CD4-positive, alpha-beta T cell treated with Interleukin-15 for 1 hour (primary cell): ENCODE data around the gene ARFRP1.

Experiments
- DNase-seq: peaks from one replicate; pipeline ENCODE4 v3.0.0-alpha.2; 2020

The ARFRP1 gene, protein sequence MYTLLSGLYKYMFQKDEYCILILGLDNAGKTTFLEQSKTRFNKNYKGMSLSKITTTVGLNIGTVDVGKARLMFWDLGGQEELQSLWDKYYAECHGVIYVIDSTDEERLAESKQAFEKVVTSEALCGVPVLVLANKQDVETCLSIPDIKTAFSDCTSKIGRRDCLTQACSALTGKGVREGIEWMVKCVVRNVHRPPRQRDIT

DNA sequence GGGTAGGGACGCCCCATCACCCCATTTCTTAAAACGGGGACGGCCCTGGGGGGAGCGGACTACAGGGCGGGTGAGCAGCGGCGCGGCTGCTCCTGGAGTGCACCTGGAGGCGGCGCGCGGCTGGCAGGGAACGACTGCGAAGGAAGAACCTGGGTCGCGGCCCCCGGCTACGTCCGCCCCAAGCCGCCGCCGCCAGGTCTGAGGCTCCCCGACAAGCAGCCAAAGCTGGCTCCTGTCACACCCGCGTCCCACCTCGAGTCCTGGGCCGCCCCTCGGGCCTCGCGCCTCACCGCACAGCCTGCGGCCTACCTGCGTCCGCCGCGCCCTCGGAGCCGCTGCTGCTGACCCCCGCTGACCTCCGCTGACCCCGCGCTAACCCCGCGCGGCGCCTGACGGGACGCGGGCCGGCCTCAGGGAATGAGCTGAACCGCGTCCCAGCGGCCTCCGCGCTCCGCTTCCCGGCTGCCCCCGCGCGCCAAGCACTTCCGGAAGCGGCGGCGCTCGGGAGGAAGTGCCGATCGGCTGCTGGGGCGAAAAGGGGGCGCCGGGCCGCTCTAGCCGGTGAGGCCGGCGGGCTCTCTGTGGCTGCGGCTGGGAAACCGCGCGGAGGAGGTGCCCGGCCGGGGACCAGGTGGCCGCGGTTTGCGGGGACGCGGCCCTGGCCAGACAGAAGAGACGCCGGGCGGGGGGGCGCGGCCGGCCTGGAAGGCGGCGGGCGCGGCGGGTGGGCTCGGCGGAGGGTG, at the start of gene ARFRP1, which contains the start of gene ZGPAT:
TSS of gene ARFRP1 (minus strand) at position 419 of the 743 bp plus-strand sequence. CDS start 885 bp downstream, outside the sequence.
TSS of gene ZGPAT (plus strand) at position 482 of the 743 bp plus-strand sequence. CDS start 542 bp downstream, outside the sequence.
- DNase-seq, result peak; percentile 87

DNA sequence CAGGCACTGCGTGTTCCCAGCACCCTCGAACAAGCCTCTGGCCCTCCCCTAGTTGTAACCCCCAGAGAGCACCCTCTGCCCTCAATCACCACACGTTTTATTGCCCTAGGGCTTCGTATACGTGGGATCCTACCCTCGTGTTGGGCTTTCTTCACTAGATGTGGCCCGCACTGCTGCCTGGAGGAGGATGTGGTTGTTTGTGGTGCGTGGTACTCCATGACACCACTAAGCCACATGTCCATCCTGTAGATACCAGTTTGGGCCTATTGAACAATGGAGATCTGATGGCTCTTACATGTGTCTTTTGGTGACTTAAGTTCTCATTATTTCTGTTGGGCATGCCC, 48.8 kb upstream of the ARFRP1 start:
- DNase-seq, result no peak

DNA sequence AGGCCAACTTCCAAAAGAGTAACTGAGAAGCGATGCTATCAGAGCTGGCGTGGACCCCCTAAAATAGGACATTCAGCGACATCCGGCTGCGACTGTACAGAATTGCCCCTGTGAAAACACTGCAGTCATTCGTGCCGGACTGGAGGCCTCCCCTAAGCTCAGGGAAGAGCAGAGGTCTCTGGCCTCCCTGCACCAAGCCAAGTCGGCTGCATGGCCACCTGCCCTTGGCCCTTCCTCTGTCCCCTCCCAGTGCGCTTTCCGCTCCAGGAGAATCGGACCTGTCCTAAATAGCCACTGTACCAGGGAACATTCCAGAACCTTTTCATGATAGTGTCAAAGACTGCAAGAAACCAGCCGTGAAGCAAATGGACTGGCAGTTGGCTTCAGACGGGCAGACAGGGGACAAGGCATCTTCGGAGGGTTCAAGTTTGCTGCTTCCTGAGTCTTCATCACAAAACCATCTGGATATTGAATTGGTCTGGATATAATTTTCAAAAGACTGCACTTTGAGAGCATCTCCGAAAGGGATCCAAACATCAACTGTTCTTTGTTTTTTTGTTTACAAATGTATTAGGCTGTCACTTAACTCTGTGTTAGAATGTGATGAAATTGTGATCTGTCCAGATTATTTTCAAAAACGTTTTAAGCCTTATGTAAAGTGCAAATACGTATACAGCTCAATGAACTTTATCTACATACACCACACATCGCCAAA, 48.3 kb upstream of the ARFRP1 start:
- no peak for DNase-seq

DNA sequence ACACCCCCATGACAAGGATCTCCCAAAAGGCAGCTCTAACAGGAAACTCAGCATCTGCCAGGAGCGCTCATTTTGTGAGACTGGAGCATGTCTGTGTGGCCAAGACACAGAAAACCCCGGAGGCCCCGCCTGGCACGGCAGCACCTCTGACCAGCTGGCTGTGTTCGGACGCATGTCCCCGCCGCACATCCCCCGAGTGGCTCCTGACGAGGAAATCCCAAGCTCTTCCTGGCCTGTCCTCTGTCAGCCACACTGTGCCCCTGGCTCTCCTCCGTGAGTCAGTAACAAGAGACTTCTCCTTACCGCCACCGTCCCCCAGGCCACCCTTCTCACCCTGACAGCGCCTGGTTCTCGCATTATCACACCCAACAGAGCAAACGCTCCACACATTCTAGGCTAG, 46.2 kb upstream of the ARFRP1 start:
- DNase-seq, result no peak

DNA sequence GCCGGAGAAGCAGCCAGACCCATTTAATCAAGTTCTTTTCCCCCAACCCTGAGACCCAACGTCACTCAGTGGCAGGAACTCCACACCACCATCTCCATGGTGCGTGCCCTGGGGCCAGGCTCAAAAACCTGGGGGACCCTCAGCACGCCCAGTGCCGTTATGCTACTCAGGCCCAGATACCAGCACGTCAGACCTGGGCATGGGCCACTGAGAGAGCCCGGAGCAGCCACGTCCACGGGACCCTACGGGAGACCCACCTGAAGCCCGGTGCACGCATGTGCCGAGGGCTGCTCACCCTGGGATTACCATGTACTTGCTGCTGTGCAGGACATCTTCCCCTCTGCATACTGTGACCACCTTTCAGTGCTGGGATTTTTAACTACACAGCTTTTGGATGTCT, 45.6 kb upstream of the ARFRP1 start:
- DNase-seq, result no peak

DNA sequence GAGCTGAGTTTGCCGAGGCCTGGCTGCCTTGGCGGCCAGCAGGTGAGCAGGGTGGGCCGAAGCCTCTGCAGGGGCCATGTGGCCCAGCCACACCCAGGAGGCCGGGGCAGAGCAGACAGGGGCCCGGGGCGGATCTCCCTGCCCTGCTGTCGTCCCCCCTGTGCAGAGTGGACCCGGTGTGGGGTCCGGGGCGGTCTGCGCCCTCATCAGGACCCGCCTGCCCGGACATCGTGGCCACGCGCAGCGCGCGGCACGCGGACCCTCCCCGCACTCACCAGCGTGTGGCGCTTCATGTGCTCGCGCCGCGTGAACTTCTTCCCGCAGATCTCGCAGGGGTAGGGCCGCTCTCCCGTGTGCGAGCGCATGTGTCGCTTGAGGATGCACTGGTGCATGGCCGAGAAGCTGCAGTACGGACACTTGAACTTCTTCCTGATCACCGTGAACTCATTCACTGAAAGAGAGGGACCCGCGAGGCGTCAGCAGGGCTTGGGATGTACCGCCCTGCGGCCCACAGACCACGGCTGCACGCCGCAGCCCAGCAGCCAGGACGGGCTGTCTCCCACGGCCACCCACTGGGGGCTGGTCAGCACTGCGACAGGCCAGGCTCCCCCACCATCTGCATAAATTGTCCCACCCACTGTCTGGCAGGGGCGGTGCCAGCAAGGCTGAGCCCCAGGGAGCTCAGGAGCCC, 44.8 kb upstream of the ARFRP1 start:
- DNase-seq, result peak; percentile 3

DNA sequence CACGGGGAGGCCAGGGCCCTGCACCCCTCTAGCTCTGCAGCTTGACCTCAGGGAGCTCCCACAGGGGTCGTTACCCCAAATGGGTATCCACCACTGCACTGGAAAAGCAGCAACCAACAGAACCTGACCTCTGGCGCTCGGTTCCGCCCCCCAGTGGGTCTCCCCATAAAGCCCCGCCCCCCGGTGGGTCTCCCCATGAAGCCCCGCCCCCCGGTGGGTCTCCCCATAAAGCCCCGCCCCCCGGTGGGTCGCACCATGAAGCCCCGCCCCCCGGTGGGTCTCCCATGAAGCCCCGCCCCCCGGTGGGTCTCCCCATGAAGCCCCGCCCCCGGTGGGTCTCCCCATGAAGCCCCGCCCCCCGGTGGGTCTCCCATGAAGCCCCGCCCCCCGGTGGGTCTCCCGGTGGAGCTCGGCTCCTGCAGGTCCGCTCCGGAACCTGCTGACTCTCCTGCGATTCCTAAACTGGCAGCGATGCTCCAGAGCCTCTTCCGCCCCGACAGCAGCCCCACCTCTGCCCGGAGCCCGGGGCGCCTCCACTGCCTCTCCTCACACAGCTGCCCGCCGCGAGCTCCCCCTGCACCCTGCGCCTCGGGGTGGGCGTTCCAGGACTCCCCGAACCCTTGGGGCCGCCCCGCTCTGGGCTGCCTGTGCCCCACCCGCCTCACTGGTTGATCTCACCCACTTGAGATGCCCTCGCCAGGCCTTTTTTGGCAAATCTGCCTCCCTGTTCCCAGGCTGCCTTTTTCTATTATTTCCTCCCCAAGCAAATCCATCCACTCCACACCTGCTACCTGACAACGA, 43.9 kb upstream of the ARFRP1 start:
- DNase-seq, result peak; percentile 23

DNA sequence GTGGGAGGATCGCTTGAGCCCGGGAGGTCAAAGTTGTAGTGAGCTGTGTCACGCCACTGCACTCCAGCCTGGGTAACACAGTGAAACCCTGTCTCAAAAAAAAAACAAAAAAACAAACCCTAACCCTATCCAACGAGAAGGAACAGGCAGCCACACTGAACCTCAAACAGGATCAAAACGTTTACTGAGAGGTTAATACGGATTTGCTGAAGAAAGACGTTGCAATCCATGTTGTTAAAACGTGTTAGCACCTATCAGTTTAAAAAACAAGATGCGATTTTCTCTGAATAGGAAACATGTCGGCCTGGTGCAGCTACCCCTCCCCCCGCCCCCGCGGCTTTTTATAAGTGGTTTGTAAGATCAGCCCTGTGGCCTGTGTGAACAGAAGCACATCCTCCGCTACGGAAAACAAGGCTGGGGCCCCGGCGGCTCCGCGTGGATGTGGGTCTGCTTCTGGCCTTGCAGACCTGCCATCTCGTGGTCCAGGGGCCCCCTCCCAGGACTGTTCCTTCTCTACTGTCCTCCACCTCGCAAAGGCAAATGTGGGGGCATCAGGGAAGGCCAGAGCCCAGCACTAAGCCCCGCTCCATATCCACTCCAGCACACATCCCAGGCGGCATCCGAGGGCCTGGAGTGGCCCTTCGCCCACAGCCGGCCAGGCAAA, 43.2 kb upstream of the ARFRP1 start:
- DNase-seq, result peak; percentile 59

DNA sequence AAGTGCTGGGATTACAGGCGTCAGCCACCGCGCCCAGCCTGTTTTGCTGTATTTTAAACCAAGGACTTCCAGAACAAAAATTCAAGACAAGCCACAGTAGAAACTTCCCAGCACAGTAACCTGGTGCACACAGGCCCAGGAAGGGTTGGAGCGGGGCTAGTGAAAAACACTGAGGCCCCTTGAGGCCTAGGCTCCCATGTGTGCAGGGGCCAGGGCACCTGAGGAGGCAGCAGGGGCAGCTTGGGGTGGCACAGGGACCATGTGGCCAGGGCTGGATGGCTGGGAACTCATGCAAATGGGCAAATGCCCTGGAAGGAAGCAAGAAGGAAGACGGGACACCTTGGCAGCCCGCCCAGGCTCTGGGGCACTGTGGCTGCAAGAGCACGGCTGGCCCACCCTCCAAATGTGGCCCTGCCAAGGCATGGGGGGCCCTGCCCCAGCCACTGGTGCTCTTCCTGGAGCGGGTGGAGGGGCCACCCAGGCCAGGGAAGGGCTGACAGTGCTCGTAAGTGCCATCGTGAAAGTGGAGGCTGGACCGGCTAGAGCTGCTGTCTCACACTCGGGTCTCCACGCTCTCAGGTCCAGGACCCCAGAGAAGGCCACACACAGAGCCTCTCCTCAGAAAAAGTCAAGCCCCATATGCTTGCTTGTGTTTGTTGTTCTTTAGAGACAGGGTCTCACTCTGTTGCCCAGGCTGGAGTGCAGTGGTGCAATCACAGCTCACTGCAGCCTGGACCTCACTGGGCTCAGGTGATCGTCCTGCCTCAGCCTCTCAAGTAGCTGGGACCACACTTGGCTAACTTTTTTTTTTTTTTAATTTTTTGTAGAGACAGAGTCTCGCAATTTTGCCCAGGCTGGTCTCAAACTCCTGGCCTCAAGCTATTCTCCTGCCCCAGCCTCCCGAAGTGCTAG, 42.1 kb upstream of the ARFRP1 start:
- DNase-seq, result peak; percentile 9

DNA sequence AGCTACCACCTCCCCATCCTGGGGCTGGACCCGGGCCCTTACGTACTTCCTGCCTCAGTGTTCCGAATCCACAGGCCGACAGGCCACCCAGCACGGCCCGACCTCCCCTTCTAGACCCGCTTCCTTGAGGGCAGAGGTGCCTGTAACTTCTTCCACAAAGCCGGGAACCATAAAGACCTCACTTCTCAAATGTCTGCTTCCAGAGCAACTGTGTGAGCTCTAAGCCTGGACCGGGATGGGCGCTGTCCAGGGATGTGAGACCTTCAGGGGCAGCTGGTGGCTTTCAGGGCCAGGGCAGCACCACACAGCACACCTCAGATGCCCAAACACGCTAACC, 41.1 kb upstream of the ARFRP1 start:
- no peak for DNase-seq

DNA sequence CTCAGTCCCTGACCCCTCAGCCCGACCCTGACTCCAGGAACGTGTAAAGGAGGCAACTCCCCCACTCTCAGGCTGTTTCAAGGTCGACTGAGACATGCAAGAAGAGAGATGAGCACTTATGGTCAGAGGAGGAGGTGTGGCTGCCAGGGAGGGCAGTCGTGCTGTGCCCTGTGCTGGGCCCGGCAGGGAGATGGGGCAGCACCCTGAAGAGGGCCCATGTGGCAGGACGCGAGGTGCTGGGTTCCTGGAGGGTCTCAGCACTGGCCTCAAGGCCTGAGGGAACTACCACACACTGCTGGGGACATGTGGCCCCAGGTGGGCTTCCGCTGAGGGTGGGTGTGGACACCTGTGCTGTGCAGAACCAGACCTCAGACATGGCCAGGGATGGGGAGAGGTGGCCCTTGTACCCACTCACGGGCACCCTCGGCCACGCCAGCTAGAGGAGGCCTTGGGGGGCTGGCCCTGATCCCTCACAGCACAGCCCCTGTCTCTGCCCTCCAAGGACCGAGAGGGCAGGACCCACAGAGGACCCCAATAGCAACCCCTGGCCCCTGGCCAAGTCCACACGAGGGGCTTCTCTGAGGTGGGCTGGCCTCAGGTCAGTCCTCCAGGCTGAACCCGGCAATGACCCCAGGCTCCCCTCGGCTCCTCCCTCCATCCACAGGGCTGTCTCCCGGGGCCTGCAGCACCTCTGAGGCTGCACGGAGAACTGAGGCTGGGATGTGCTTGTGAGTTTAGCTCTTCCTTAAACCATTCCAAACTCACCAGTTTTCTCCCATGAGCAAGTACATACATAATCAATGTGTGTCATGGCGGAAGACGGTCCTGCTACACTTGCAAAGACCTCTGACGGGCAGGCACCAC, 40.5 kb upstream of the ARFRP1 start:
- no peak for DNase-seq

DNA sequence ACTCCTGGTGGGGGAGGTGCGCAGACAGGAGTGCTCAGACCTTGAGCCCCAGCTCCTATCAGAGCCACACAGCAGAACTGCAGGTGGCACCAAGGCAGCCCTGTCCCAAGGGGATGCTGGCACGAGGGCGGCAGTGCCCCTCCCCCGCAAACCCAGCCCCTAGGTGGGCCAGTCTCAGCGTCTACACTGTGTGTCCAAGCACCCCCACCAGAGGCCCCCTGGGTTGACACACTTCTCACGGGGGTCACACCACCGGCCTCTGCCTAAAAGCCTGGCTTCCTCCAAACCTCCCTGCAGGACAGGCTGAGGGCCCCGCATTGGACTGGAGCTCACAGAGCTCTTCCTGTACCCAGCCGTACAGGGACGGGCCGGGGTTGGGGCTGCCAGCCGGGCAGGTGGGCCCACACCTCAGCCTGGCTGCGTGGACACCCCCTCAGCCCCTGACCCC, 39.9 kb upstream of the ARFRP1 start:
- DNase-seq, result no peak

DNA sequence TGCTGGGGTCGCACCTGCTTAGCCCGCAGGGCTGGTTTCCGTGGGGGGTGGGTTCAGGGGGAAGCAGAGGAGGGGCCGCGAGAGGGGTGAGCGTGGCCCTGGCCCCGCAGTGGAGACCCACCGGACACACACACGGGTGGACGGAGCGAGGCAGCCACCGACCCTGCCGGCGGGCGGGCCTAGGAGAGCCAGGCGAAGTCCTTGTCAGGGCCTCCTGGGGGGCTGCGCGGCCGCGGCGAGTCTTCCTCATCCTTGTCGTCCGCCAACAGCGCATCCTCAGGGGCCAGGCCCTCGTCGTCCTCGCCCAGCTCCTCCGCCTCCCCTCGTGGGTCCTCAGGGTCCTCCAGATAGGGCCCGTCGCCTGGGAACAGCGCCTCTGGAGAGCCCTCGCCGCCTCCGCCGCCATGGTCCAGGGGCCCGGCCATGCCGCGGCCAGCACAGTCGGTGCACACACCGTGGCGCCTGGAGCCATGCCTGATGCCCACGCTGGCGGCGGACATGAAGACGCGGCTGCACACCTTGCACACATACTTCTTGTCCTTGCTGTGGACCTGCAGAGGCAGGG, 39.1 kb upstream of the ARFRP1 start:
- DNase-seq, result no peak

DNA sequence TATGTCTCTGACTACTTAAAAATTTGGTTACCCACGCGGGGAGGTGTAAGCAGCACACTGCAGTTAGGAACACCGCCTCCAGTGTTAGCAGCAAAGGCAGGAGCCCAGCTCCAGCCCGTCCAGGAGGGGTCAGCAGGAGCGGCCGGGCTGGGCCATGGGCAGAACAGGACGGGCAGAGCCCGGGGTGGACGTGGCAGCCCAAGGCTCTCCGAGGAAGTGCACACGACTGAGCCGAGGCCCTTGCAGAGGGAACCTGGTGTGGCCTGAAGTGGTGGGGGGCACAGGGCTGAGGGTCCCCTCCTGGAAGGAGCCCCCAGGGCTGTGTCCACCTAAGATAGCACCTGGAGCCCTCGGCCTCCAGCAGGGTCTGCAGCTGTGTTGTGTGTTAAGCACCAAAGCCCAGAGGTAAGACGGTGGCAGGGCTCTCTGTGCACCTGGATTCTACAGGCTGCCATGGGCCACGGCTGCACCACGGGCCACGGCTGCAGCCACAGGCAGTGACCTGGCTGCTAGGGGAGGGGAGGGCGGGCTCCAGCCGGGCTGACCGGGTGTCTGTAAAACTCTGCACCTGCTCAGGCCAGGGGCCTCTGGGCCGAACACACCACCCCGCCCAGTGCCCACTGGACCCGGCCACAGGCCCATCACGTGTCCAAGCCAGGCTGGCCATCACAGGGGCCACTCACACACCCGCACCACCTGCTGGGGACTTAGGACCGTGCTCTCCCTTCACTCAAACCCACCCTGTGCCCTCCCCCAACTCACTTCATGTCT, 38.4 kb upstream of the ARFRP1 start:
- DNase-seq, result no peak

DNA sequence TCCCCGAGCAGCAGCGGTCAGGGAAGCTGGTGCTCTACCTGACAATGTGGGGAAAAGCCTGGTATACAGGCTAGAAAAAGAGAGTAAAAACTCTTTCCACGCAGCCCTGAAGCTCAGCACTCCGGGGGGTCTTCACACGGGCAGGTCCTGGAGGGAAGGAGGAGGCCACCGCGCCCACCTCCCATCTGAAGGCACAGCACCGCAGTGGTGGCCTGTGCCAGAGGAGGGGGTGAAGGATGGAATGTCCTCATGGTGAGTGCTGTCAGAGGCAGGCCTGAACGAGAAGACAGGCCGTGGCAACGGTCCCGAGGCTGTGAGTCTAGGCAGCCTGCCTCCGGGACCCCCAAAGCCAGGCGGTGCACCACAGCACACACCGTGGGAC, 37.6 kb upstream of the ARFRP1 start:
- no peak for DNase-seq

DNA sequence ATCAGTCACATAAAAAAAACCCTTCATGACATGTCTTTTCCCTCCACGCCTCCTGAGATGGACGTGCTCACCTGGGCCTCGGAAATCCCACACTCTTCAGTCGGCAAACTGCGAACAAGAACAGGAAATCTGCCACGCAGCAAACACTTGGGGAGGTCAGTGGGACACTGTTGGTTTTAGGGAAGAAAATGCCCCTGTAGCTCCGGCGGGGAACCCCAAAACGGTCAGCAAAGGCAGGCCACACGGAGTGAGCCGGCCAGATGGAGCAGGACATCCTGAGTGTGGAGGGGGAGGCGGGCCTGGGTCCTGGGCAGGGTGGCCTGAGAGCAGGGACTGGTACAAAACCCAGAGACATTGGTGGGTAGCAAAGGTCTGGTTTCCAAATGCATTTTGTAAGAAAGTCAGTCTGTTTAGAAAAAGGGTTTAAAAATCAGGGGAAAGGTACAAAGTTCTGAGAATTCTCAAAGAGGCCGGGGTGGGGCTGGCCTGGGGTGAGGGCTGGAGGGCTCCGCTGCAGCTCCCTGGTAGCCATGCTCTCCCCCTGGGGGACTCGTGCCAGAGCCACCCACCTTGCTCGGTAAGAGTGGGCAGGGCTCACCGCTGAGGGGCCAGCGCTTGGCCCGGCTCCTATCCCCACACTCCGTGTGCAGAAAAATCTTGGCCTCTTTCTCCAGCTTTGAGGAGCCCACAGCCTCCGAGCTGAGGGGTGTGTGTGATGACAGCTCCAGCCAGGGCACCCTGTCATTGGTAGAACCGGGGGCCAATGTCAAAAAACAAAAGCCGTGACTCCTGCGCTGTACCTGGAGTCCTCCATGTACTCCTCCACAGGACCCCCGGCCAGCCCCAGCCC, 37.0 kb upstream of the ARFRP1 start:
- DNase-seq, result no peak

DNA sequence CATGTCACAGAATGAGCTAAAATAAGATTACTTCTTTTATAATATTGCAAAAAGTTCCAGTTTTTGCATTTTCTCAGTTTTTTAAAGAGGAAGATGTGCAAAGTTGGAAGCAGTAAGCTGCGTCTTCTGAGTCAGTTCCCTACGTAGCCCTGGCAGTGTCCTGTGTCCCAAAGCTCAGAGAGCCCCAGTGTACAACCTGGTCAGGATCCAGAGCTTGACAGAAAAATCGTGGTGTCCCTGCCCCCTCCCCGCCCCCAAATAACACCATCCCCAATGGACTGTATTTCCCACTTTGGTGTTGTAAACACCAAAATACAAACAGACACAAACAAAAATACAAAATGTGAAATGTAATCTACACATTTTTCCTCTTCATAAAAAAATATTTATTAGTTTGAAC, 36.4 kb upstream of the ARFRP1 start:
- no peak for DNase-seq
